SK-N-SH (cell line): ENCODE measurements around the gene CDH4.

Source experiments
- CTCF ChIP-seq: fragments of 200-600 bp; sonication (generic); IDR thresholded peaks from 2 replicates; pipeline ENCODE4 v1.6.1; 2017; ENCODE audit warnings: antibody characterized with exemption, mild to moderate bottlenecking, moderate library complexity
- EP300 ChIP-seq, 2 experiments: IDR thresholded peaks; 2 replicates each; pipeline versions ENCODE4 v1.4.0 to v1.6.1; 2012; ENCODE audit warnings: borderline replicate concordance in 1 of 2, low read depth in 1 of 2, low read length in 1 of 2
- EZH2phosphoT487 ChIP-seq: fragments of 200-600 bp; sonication (generic); IDR thresholded peaks from 2 replicates; pipeline ENCODE4 v1.6.1; 2017; ENCODE audit warnings: low read depth, mixed run types, mild to moderate bottlenecking, antibody characterized with exemption, moderate library complexity, borderline replicate concordance
- GABPA ChIP-seq: IDR thresholded peaks from 2 replicates; pipeline ENCODE4 v1.4.0; 2012; ENCODE audit warnings: low read depth, mild to moderate bottlenecking
- GATA2 ChIP-seq: sonication (generic); formaldehyde crosslinking; IDR thresholded peaks from 2 replicates; pipeline ENCODE4 v1.5.0; 2020; ENCODE audit warnings: mild to moderate bottlenecking, missing genetic modification reagents
- POLR2AphosphoS5 ChIP-seq: IDR thresholded peaks from 2 replicates; pipeline ENCODE4 v1.6.1; 2012; ENCODE audit warnings: low read depth, low read length
- RFX5 ChIP-seq: IDR thresholded peaks from 2 replicates; pipeline ENCODE4 v1.6.1; 2012; ENCODE audit warnings: mild to moderate bottlenecking, improper control_type of control experiment, low read length
- TAF1 ChIP-seq: IDR thresholded peaks from 2 replicates; pipeline ENCODE4 v1.6.1; 2012; ENCODE audit warnings: low read depth, mild to moderate bottlenecking, low read length, moderate library complexity, borderline replicate concordance
- TCF12 ChIP-seq: IDR thresholded peaks from 2 replicates; pipeline ENCODE4 v1.4.0; 2012
- YY1 ChIP-seq: IDR thresholded peaks from 2 replicates; pipeline ENCODE4 v1.4.0; 2012; ENCODE audit warnings: low read depth, mild to moderate bottlenecking

GRCh38 chr20:61369731-61370520, 117.9 kb downstream of the CDH4 start:
- TF ChIP-seq CTCF (no peak), RFX5 (no peak), TAF1 (no peak), GATA2 (CRISPR knock-in tag) (no peak), YY1 (no peak), EP300 (IDR thresholded peaks at IDR 0.05; ENCODE audit: borderline replicate concordance in 1 of 2, low read depth in 1 of 2, low read length in 1 of 2) (no peak), TCF12 (no peak), EZH2phosphoT487 (no peak), POLR2AphosphoS5 (no peak), GABPA (no peak)
